Stimulated activated CD8-positive, alpha-beta memory T cell treated with anti-CD3 and anti-CD28 coated beads, Interleukin-12 subunit alpha, Interleukin-12 subunit beta, amount 100 ng/mL, for 24 hours (primary cell): ENCODE measurements around the gene IL20RA.
"Not testable (repeated sequence)": the region's sequence is repeated elsewhere in the genome, so short reads cannot be mapped to it uniquely, and the experiment has no call there.

Experiments used
- DNase-seq: peaks from one replicate; pipeline ENCODE4 v3.0.0-alpha.2; 2020; ENCODE audit errors: extremely low read depth

IL20RA gene

DNA sequence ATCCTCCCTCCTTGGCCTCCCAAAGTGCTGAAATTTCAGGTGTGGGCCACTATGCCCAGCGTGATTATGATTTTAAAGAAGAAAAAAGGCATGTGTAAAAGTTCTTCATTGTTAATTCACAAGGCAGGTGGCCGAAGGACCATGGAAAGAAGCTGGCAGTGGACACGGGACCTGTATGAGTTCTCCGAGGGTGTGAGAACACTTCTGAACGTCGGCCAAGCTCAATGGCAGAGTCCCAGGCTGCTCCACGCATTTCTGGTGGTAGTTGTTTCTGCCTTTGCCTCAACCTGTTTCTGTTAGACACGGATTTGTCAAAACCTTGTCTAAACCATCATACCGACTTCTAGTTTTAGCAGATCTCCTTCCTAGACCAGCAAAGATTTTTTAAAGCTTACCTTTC, 36.6 kb downstream of the IL20RA start:
- no peak for DNase-seq

GRCh38 chr6:137006056-137006455, 38.7 kb downstream of the IL20RA start:
- DNase-seq: no peak

DNA sequence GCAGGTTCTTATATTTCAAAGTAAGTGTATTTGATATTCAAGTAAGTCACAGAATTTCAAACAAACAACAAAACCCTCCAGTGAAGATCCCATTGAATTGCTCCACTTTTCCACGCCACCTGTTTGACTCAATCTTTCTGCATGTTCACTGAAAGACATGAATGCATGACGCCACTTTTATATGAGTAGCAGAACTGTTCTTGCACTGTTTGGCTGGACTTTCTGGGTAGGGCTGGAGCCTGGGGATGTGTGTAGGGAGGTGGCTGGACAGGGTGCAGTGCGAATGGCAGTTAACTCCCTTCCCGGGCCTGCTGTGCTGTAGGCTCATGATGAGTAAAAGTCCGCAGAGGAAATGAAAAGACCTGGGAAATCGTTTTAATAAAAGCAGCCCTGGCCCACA, 39.7 kb downstream of the IL20RA start:
- DNase-seq: no peak

DNA sequence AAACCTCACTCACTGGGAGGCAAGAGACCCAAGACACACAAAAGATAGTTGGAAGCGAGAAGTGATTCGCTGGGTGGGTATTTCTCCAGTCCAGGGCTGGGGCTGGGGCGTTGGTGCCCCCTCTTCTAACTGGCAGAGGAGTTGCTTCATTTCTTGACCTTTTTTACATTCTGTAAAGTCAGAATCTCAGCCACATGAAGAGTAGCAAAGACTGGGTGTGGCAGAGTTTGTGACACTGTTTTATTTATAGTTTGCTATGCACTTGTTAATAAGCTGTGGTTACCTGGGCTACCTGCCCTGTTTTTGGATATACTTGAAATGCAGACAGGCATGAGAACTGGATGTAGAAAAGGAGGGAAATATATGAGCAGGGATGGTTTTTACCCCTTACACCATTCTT, 42.3 kb downstream of the IL20RA start:
- DNase-seq: no peak

DNA sequence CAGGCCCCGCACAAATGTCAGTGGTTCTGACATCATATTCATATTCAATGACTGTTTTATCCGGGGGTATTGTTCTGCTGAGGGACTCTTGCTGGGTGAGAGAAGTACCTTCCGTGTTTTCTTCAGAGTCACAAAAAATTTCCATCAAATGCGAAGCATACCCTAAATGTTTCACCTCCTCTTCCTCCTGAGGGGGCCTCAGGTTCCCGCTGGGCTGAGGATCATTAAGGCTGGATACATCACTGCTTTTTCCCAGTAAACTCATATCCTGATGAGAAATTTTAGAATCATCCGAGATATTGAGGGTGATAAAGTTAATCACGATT, 42.8 kb downstream of the IL20RA start:
- DNase-seq: no peak

- no peak for DNase-seq
Measured at GRCh38 chr6:137001299-137001976, 43.3 kb downstream of the IL20RA start.

DNA sequence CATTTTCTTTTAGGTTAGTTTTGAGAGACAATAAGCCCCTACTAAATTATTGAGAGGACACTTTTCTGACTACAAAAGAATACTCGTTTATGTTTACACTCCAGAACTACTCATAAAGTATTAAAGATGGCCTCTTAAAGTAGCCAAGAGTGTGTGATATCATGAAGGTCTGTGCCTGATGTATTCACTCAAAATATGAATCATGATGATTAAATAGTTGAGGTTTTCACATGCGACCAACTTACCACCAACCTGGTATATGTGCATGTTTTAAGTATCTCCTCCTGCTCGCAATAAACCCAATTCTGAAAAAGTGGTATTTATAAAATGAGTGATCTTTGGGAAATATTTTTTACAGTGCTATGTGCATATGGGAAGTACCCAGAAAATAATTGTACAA, 43.9 kb downstream of the IL20RA start:
- no peak for DNase-seq

DNA sequence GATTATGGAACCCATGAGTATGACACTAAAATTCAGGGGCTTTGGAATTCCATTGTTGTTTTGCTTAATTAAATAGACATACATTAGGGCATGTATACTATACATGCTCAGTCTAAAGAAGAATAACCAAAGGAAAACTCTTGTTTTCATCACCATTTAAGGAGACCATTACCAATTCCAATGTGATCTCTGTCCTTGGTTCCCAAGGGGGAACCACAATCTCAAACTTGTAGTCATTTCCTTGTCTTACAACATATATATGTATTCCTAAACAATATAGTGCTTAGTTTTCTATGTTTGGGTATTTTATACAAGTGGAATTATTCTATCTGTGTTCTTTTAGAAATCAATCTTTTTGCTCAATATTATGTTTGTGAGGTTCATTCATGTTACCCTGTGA, 49.2 kb downstream of the IL20RA start:
- DNase-seq: no peak

GRCh38 chr6:136994782-136995181, 50.0 kb downstream of the IL20RA start:
- no peak for DNase-seq

- no peak for DNase-seq
Measured at GRCh38 chr6:136992113-136992512, 52.7 kb downstream of the IL20RA start.

DNA sequence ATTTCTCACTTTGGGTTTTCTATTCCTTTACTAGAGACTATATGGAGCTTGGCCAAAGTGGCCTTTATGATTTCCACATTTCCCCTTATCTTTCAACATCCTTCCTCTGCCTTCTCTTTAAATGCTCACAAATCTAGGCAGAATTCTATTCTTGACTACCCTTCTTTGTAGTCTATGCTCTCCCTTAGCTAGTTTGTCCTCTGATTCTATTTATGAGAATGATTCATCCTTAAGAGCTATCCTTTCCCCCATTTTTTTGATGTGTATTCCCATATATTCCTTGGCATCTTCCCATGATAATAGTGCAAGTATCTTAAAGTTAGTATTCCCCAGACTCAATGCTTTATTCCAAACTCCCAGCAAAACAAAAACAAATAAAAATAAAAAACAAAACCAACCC, 53.1 kb downstream of the IL20RA start:
- DNase-seq: no peak

GRCh38 chr6:136990754-136991153, 54.0 kb downstream of the IL20RA start:
- no peak for DNase-seq

DNA sequence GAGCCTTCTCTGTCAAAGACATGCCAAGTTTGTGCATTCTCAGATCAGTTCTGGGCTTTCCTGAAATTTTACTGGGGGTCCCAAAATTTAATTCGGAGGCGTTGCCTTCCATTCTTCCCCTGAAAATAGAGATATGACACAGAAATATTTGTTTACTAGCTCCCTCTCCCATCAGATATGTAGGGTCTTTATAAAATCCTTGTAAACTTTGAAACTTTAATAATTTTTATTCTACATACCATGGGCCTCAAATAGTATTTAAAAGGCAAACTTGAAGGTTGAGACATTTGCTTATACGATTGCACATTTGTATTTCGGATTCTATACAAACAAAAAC, 54.6 kb downstream of the IL20RA start:
- DNase-seq: no peak

DNA sequence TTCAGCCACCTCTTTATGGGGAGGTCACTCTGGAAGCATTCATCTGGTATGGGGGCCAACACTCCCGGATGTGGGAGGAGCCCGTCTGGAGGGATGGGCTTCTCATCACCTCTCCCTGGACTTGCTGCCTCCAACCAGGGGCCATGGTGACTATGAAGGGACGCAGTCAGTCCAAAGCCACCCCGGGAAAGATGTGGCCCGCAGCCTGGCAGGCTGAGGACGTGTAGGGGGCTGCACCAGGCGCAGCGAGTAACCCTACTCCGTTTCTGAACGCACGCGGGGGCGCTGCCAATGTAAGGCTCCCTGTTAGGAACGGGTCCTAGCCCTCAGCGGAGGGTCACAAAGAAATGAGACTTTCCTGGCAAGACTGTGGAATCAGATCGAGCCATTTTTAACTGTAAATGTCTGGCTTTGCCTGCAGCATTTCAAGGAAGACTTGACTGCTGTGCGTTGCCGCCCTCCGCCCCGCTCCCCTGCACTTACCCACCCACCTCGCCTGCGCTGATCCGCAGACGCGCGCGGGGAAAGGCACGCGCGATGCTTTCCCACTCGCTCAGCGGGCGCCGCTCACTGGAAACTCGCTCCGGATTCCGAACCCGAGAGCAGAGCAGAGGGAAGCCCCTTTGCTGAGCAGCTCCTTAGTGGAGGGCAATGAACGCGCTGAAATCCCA, 55.1 kb downstream of the IL20RA start:
- DNase-seq: no peak

DNA sequence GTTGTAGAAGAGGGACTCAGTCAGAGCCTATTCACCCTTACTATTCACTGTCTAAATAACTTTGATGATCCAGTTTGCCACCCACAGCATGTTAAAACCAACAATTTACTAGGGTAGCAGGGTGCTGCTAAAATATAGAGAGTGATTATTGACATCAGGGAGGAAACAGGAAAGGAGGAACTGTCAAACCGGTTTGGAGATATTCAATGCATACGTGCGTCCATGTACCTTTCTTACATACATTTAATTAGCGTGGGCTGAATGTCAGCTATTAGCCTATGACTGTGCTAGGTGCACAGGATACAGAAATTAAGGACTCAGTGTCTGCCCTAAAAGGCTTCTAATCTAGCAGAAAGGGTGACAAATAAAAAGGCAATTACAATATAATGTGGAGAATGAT, 57.2 kb downstream of the IL20RA start:
- no peak for DNase-seq

DNA sequence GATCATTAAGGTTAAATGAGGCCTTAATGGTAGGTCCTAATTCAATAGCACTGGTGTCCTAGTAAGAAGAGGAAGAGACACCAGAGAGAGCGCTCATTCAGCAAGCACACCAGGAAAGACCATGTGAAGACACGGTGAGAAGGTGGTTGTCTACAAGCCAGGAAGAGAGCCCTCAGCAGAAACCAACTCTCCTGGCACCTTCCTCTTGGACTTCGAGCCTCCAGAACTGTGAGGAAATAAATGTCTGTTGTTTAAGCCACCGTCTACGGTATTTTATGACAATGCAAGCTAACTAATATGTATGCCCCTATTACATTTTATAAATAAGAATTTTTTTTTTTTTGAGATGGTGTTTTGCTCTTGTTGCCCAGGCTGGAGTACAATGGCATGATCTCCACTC, 59.3 kb downstream of the IL20RA start:
- no peak for DNase-seq

DNA sequence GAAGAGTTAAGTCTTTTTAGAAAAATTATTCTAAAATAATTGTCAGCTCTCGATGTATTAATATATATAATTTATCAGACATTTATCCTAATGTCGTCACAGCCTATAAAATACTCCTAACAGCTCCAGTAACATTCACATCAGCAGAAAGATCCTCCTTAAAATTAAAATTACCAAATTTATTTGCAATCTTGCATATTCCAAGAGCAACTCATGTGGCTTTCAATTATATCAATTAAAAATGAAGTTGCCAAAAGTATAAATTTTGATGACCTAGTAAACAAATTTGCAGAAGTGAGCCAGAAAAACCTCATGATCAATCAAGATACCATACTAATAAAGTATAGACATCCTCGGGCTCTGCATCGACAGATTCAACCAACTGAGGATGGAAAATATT, 60.2 kb downstream of the IL20RA start:
- DNase-seq: no peak

DNA sequence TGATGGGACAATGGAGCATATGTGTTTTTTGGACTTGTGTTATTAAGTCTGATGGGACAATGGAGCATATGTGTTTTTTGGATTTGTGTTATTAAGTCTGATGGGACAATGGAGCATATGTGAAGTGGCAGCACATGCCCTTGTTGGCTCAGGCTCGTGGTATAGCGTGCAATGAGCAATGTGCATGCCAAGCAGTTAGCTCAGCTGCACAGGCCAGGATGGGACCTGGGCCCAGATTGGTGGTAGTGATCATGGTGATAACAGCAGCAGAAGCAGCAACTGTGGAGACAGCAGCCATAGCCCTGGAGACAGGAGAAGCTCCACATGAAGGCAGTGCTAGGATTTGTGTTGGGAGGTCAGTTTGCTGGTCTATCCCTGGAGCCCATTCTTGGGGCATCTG, 61.1 kb downstream of the IL20RA start:
- no peak for DNase-seq

- no peak for DNase-seq
Measured at GRCh38 chr6:136982928-136983327, 61.8 kb downstream of the IL20RA start.

DNA sequence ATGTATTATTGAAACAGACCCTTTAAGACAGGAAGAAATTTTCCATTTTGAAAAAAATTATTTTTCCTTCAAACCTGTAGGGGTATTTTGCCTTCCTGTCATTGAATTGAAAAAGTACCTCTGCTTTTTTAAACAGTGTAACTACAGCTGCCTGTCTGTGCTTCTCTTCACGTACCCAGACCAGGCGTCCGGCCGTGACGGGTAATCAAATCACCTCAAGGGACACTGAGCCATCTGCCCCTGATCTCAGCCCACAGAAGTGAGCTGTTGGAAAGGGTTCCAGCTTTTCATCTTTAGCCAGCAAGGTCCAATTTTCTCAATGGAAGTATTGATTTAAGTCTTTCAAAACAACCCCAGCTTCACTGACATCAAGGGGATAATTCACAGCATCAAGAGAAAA, 64.7 kb downstream of the IL20RA start:
- DNase-seq: no peak

- no peak for DNase-seq
Measured at GRCh38 chr6:136979206-136979605, 65.6 kb downstream of the IL20RA start.

GRCh38 chr6:136977075-136977474, 67.7 kb downstream of the IL20RA start:
- DNase-seq: no peak

- no peak for DNase-seq
Measured at GRCh38 chr6:136975089-136975715, 69.6 kb downstream of the IL20RA start.

GRCh38 chr6:136973781-136974180, 71.0 kb downstream of the IL20RA start:
- DNase-seq: not testable (repeated sequence)
